ENCODE data around the gene GNAS. TPM values are rescaled to one million over a fixed set of nuclear protein-coding genes. Genes with fewer than 3 reads are reported as not detected.
"Not testable (repeated sequence)": the region's sequence is repeated elsewhere in the genome, so short reads cannot be mapped to it uniquely, and the experiment has no call there.

Gene GNAS
- total RNA-seq, 8 experiments from 2014 or later: 567 to 1,051 (median 853) TPM

- no peak for ATAC-seq (replicated peaks in 6 of 8)
- no peak overlapping the region for H3K4me3 ChIP-seq
- H3K27ac ChIP-seq: no peak overlapping the region
- in situ Hi-C loops (cut with MboI; ENCODE audit: low pct_unique_long_range_greater_than_20kb in 2 of 9, low sequenced_read_pairs in 9 of 9, unreplicated experiment in 9 of 9): no loop called here
- WGBS, 10 experiments: 38 to 94% (median 80%) methylated on average over 3 to 5 of the region's 5 CpGs; no CpG with 5 or more reads in 1 of the 10 experiments
- no peaks in the 10 kb centered on the region for H3K4me1 ChIP-seq (replicated peaks in 1 of 2)
Observed at GRCh38 chr20:58932170-58932569, 79.7 kb downstream of the GNAS start.

- Histone ChIP-seq H3K4me1 (replicated peaks in 1 of 2) (no peaks in the 10 kb centered on the region), H3K27ac (no peak overlapping the region), H3K4me3 (no peak overlapping the region)
- in situ Hi-C loops (cut with MboI; ENCODE audit: low pct_unique_long_range_greater_than_20kb in 2 of 9, low sequenced_read_pairs in 9 of 9, unreplicated experiment in 9 of 9): no loop called here
- ATAC-seq (replicated peaks in 6 of 8): no peak
- 19 to 100% (median 92%) methylated on average over 1 to 2 of the region's 2 CpGs; no CpG with 5 or more reads in 1 of the 10 experiments for WGBS, 10 experiments
Observed at GRCh38 chr20:58938078-58938477, 85.6 kb downstream of the GNAS start.

DNA sequence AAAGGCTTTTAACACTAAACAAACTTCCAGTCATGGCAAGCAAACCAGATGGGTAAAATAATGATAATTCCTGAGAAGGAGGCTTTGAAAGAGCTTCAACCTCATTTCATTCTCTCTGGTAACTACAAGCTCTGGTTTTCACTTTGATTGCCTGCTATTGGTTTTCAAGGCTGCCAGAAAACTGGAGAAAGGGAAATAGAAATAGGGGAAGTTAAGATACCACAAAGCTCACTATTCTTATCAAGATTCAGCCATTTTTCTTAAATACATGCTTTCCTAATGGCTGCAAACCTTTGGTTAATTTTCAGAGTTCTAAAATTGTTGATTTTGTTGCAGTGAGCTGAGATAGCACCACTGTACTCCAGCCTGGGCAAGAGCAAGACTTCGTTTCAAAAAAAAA is 86.0 kb downstream of the GNAS start:
- in situ Hi-C loops (cut with MboI; ENCODE audit: low pct_unique_long_range_greater_than_20kb in 2 of 9, low sequenced_read_pairs in 9 of 9, unreplicated experiment in 9 of 9): no loop called here
- no peak overlapping the region for H3K4me3 ChIP-seq
- no peaks in the 10 kb centered on the region for H3K4me1 ChIP-seq (replicated peaks in 1 of 2)
- H3K27ac ChIP-seq: no peak overlapping the region
- no peak for ATAC-seq (replicated peaks in 6 of 8)
- 0 to 100% (median 57%) methylated on average over 1 of the region's 1 CpG; no CpG with 5 or more reads in 1 of the 10 experiments for WGBS, 10 experiments

- no peaks in the 10 kb centered on the region for H3K4me1 ChIP-seq (replicated peaks in 1 of 2)
- no peak for ATAC-seq (replicated peaks in 6 of 8)
- no peak overlapping the region for H3K27ac ChIP-seq
- H3K4me3 ChIP-seq: no peak overlapping the region
- 0 to 100% (median 59%) methylated on average over 1 to 3 of the region's 3 CpGs for WGBS, 10 experiments
- in situ Hi-C loops (cut with MboI; ENCODE audit: low pct_unique_long_range_greater_than_20kb in 2 of 9, low sequenced_read_pairs in 9 of 9, unreplicated experiment in 9 of 9): no loop called here
Observed at GRCh38 chr20:58941471-58941870, 89.0 kb downstream of the GNAS start.

DNA sequence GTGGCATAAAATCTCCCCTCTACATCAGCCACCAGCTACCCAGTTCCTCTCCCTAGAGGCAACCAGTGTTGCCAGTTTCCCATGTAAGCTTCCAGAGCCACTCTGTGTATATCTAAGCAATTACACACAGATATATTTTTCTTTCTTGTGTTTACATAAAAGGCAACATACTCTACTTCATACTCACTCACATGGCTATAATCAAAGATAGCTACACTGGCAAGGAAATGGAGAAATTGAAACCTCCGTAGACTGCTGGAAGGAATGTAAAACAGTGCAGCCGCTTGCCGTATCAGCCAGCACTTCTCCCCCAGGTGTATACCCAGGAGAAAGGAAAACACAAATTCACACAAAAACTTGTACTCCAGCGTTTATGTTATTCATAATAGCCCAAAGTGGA is 90.0 kb downstream of the GNAS start:
- ATAC-seq (replicated peaks in 6 of 8): no peak
- Histone ChIP-seq H3K4me3 (no peak overlapping the region), H3K4me1 (replicated peaks in 1 of 2) (no peaks in the 10 kb centered on the region), H3K27ac (no peak overlapping the region)
- in situ Hi-C loops (cut with MboI; ENCODE audit: low pct_unique_long_range_greater_than_20kb in 2 of 9, low sequenced_read_pairs in 9 of 9, unreplicated experiment in 9 of 9): no loop called here
- WGBS, 10 experiments: 34 to 100% (median 62%) methylated on average over 1 to 4 of the region's 4 CpGs; no CpG with 5 or more reads in 2 of the 10 experiments

GRCh38 chr20:58944610-58945009 is 92.1 kb downstream of the GNAS start:
- no peak overlapping the region for H3K27ac ChIP-seq
- no peak for ATAC-seq (replicated peaks in 6 of 8)
- 0 to 91% (median 78%) methylated on average over 1 to 5 of the region's 5 CpGs; no CpG with 5 or more reads in 2 of the 10 experiments for WGBS, 10 experiments
- H3K4me3 ChIP-seq: no peak overlapping the region
- H3K4me1 ChIP-seq (replicated peaks in 1 of 2): no peaks in the 10 kb centered on the region
- in situ Hi-C loops (cut with MboI; ENCODE audit: low pct_unique_long_range_greater_than_20kb in 2 of 9, low sequenced_read_pairs in 9 of 9, unreplicated experiment in 9 of 9): no loop called here

GRCh38 chr20:58945965-58946631 is 93.6 kb downstream of the GNAS start:
- no peaks in the 10 kb centered on the region for H3K4me1 ChIP-seq (replicated peaks in 1 of 2)
- H3K27ac ChIP-seq: no peak overlapping the region
- no peak overlapping the region for H3K4me3 ChIP-seq
- WGBS, 10 experiments: 67 to 98% (median 83%) methylated on average over 1 to 7 of the region's 10 CpGs; no CpG with 5 or more reads in 1 of the 10 experiments
- in situ Hi-C loops (cut with MboI; ENCODE audit: low pct_unique_long_range_greater_than_20kb in 2 of 9, low sequenced_read_pairs in 9 of 9, unreplicated experiment in 9 of 9): no loop called here
- no peak for ATAC-seq (replicated peaks in 6 of 8)

- WGBS, 10 experiments: 45 to 100% (median 92%) methylated on average over 1 to 5 of the region's 7 CpGs; no CpG with 5 or more reads in 2 of the 10 experiments
- H3K4me1 ChIP-seq (replicated peaks in 1 of 2); in situ Hi-C loops (cut with MboI; ENCODE audit: low pct_unique_long_range_greater_than_20kb in 2 of 9, low sequenced_read_pairs in 9 of 9, unreplicated experiment in 9 of 9); ATAC-seq (replicated peaks in 6 of 8); H3K4me3 ChIP-seq; H3K27ac ChIP-seq: not testable (repeated sequence)
Observed at GRCh38 chr20:58947797-58948388, 95.4 kb downstream of the GNAS start.

GRCh38 chr20:58950603-58951002 is 98.1 kb downstream of the GNAS start:
- Histone ChIP-seq H3K4me1 (replicated peaks in 1 of 2) (no peaks in the 10 kb centered on the region), H3K27ac (no peak overlapping the region), H3K4me3 (no peak overlapping the region)
- ATAC-seq (replicated peaks in 6 of 8): no peak
- in situ Hi-C loops (cut with MboI; ENCODE audit: low pct_unique_long_range_greater_than_20kb in 2 of 9, low sequenced_read_pairs in 9 of 9, unreplicated experiment in 9 of 9): no loop called here
- 10 to 89% (median 75%) methylated on average over 1 to 5 of the region's 5 CpGs; no CpG with 5 or more reads in 1 of the 10 experiments for WGBS, 10 experiments

DNA sequence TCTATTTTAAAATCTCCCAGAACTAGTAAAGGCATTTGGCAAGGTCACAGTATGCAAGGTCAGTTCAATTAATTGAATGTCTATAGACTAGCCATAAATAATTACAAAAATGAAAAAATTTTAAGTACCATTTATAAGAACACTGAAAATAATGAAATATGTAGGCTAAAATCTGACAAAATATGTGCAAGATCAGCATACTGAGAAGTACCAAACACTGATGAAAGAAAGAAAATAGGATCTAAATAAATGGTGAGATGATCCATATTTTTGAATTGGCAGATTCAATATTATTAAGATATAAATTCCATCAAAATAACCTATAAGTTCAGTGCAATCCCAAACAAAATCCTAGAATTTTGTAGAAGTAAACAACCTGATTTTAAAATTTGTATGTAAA is 100.5 kb downstream of the GNAS start:
- ATAC-seq (replicated peaks in 6 of 8): no peak
- Histone ChIP-seq H3K4me3 (no peak overlapping the region), H3K4me1 (replicated peaks in 1 of 2) (no peaks in the 10 kb centered on the region), H3K27ac (no peak overlapping the region)
- in situ Hi-C loops (cut with MboI; ENCODE audit: low pct_unique_long_range_greater_than_20kb in 2 of 9, low sequenced_read_pairs in 9 of 9, unreplicated experiment in 9 of 9): no loop called here

- ATAC-seq (replicated peaks in 6 of 8): no peak
- 60 to 97% (median 86%) methylated on average over 5 to 8 of the region's 8 CpGs; no CpG with 5 or more reads in 1 of the 10 experiments for WGBS, 10 experiments
- H3K4me1 ChIP-seq (replicated peaks in 1 of 2): no peaks in the 10 kb centered on the region
- H3K4me3 ChIP-seq: no peak overlapping the region
- in situ Hi-C loops (cut with MboI; ENCODE audit: low pct_unique_long_range_greater_than_20kb in 2 of 9, low sequenced_read_pairs in 9 of 9, unreplicated experiment in 9 of 9): no loop called here
- no peak overlapping the region for H3K27ac ChIP-seq
Observed at GRCh38 chr20:58956078-58956477, 103.6 kb downstream of the GNAS start.

- in situ Hi-C loops (cut with MboI; ENCODE audit: low pct_unique_long_range_greater_than_20kb in 2 of 9, low sequenced_read_pairs in 9 of 9, unreplicated experiment in 9 of 9): no loop called here
- WGBS, 10 experiments: 40 to 83% (median 68%) methylated on average over 2 to 6 of the region's 6 CpGs; no CpG with 5 or more reads in 2 of the 10 experiments
Observed at GRCh38 chr20:58959652-58960051, 107.1 kb downstream of the GNAS start.

More at GRCh38 chr20:58959652-58960051, 107.1 kb downstream of the GNAS start:
- ATAC-seq (replicated peaks in 6 of 8): no peak
- Histone ChIP-seq H3K4me1 (replicated peaks in 1 of 2) (no peaks in the 10 kb centered on the region), H3K27ac (no peak overlapping the region), H3K4me3 (no peak overlapping the region)

All from motor neuron (in vitro differentiated cells).